GM23338 (cell line): ENCODE data around the gene MACROD1. TPM values are rescaled to one million over a fixed set of nuclear protein-coding genes. Genes with fewer than 3 reads are reported as not detected.

Source experiments
- ATAC-seq: fragments of 200-7000 bp; cut with Tn5 transposase; 3 replicates; pipeline ENCODE4 v1.9.1; 2020
- DNase-seq: peaks from one replicate; pipeline ENCODE4 v3.0.0-alpha.2; 2015; ENCODE audit warnings: low spot score
- H2AFZ ChIP-seq: fragments of 200-600 bp; sonication (generic); 2 replicates; pipeline ENCODE4 v1.8.0; 2016; ENCODE audit warnings: antibody characterized with exemption, mild to moderate bottlenecking, moderate library complexity
- H3F3A ChIP-seq: fragments of 200-600 bp; sonication (generic); replicated peaks from 2 replicates; pipeline ENCODE4 v1.8.0; 2017; ENCODE audit warnings: antibody characterized with exemption, mixed run types, low read depth
- H3K27ac ChIP-seq: fragments of 200-600 bp; sonication (generic); 2 replicates; pipeline ENCODE4 v1.6.1; 2016; ENCODE audit warnings: low read depth
- H3K27me3 ChIP-seq: fragments of 200-600 bp; sonication (generic); 2 replicates; pipeline ENCODE4 v1.8.0; 2016; ENCODE audit warnings: mild to moderate bottlenecking, mixed run types, moderate library complexity; ENCODE audit not compliant: insufficient read depth
- H3K36me3 ChIP-seq: fragments of 200-600 bp; sonication (generic); 2 replicates; pipeline ENCODE4 v1.8.0; 2016; ENCODE audit warnings: mild to moderate bottlenecking; ENCODE audit not compliant: insufficient read depth
- H3K4me1 ChIP-seq: fragments of 200-600 bp; sonication (generic); 2 replicates; pipeline ENCODE4 v1.8.0; 2016; ENCODE audit warnings: mild to moderate bottlenecking, moderate library complexity; ENCODE audit not compliant: insufficient read depth
- H3K4me2 ChIP-seq: fragments of 200-600 bp; sonication (generic); 2 replicates; pipeline ENCODE4 v1.7.1; 2017; ENCODE audit warnings: mixed run types
- H3K4me3 ChIP-seq: fragments of 200-600 bp; sonication (generic); 2 replicates; pipeline ENCODE4 v1.6.1; 2016; ENCODE audit warnings: mixed run types
- H3K79me2 ChIP-seq: fragments of 200-600 bp; sonication (generic); replicated peaks from 2 replicates; pipeline ENCODE4 v1.8.0; 2017; ENCODE audit warnings: mild to moderate bottlenecking; ENCODE audit not compliant: insufficient read depth
- H3K9me2 ChIP-seq: fragments of 200-600 bp; sonication (generic); 2 replicates; pipeline ENCODE4 v1.8.0; 2017; ENCODE audit not compliant: insufficient read depth
- H4K20me1 ChIP-seq: fragments of 200-600 bp; sonication (generic); replicated peaks from 2 replicates; pipeline ENCODE4 v1.8.0; 2017; ENCODE audit warnings: mild to moderate bottlenecking; ENCODE audit not compliant: insufficient read depth
- H3K27ac Mint-ChIP-seq: 2 replicates; pipeline ENCODE4 v1.8.0; 2020; ENCODE audit warnings: inconsistent platforms, mild to moderate bottlenecking, moderate library complexity, mixed read lengths
- H3K27me3 Mint-ChIP-seq: 3 replicates; pipeline ENCODE4 v1.8.0; 2022; ENCODE audit warnings: low read depth, mild to moderate bottlenecking, moderate library complexity, mixed read lengths, inconsistent platforms; ENCODE audit not compliant: insufficient read depth, poor library complexity
- H3K36me3 Mint-ChIP-seq: 3 replicates; pipeline ENCODE4 v1.8.0; 2021; ENCODE audit warnings: low read depth, mild to moderate bottlenecking, inconsistent platforms, moderate library complexity, mixed read lengths
- H3K4me1 Mint-ChIP-seq: 3 replicates; pipeline ENCODE4 v1.8.0; 2020; ENCODE audit warnings: mild to moderate bottlenecking, inconsistent platforms, mixed read lengths
- H3K4me3 Mint-ChIP-seq: 3 replicates; pipeline ENCODE4 v1.8.0; 2021; ENCODE audit warnings: moderate library complexity, mild to moderate bottlenecking, inconsistent platforms, mixed read lengths
- H3K9me3 Mint-ChIP-seq: 3 replicates; pipeline ENCODE4 v1.8.0; 2020; ENCODE audit warnings: moderate library complexity, mild to moderate bottlenecking, inconsistent platforms, mixed read lengths
- CREB1 ChIP-seq: fragments of 250-450 bp; sonication (Bioruptor Pico); IDR thresholded peaks from 2 replicates; pipeline ENCODE4 v1.5.0; 2020; ENCODE audit warnings: low read depth, mild to moderate bottlenecking, moderate library complexity
- CTCF ChIP-seq, 2 experiments: fragments of 200-600 bp in 1 of 2; sonication (generic) in 1 of 2; conservative IDR thresholded peaks; 2 replicates each; pipeline versions ENCODE4 v1.5.1 to v1.6.1; 2016 to 2017; ENCODE audit warnings: antibody characterized with exemption in 2 of 2, low read depth in 2 of 2, mild to moderate bottlenecking in 2 of 2, moderate library complexity in 1 of 2
- EZH2phosphoT487 ChIP-seq: fragments of 200-600 bp; sonication (generic); IDR thresholded peaks from one replicate; pipeline ENCODE4 v1.8.1; 2018; ENCODE audit warnings: antibody characterized with exemption; ENCODE audit not compliant: unreplicated experiment
- JUNB ChIP-seq: IDR thresholded peaks from one replicate; pipeline ENCODE4 v1.6.1; 2016; ENCODE audit warnings: antibody characterized with exemption; ENCODE audit not compliant: unreplicated experiment
- NANOG ChIP-seq: IDR thresholded peaks from 2 replicates; pipeline ENCODE4 v1.6.1; 2016; ENCODE audit warnings: antibody characterized with exemption, borderline replicate concordance
- STAT1 ChIP-seq: IDR thresholded peaks from one replicate; pipeline ENCODE4 v1.6.1; 2016; ENCODE audit warnings: antibody characterized with exemption; ENCODE audit not compliant: unreplicated experiment
- ZNF114 ChIP-seq: fragments of 250-450 bp; sonication (Bioruptor Pico); IDR thresholded peaks from 2 replicates; pipeline ENCODE4 v1.5.0; 2020; ENCODE audit warnings: mild to moderate bottlenecking, moderate library complexity
- polyA plus RNA-seq: library from polyadenylated mRNA; unstranded; fragments of >200 nt; fragmentation: Nextera tagmentation; extraction: Ambion mirVana; gene quantifications from 2 replicates; pipeline ENCODE4 v1.2.1, GENCODE V29; 2016
- total RNA-seq: library from RNA; depleted of rRNA; stranded (reverse); fragments of >200 nt; shearing (Covaris generic); gene quantifications from 2 replicates; pipeline ENCODE4 v1.2.3, GENCODE V29; 2014
- TF ChIP-seq, protein P1 (sequence below): fragments of 250-450 bp; sonication (Bioruptor Pico); IDR thresholded peaks from 2 replicates; pipeline ENCODE4 v1.5.0; 2020; ENCODE audit warnings: mild to moderate bottlenecking, moderate library complexity

MACROD1 gene
- total and polyA plus RNA-seq, 2 experiments from 2014 or later = 33.0 to 51.6 TPM

GRCh38 chr11:64132191-64132771, 33.6 kb downstream of the MACROD1 start:
- H3K4me1 Mint-ChIP-seq = peaks cover 49% of the 10 kb centered on the region
- no peak overlapping the region for H3K27ac Mint-ChIP-seq
- no peaks in the 10 kb centered on the region; the same call in 2 of the 3 replicates for H3K9me3 Mint-ChIP-seq
- no peak overlapping the region for H3K4me3 ChIP-seq
- H3K36me3 Mint-ChIP-seq = peaks cover 3% of the 10 kb centered on the region; the same call in 2 of the 3 replicates
- H3F3A ChIP-seq = 0 out of 2 replicates have a peak, but pooled peaks cover 6% of the 10 kb centered on the region
- TF ChIP-seq JUNB (no peak), NANOG (no peak), EZH2phosphoT487 (no peak), STAT1 (no peak), CTCF (conservative IDR thresholded peaks at IDR 0.05; ENCODE audit: low read depth in 2 of 2) (no peak), CREB1 (CRISPR knock-in tag) (no peak), ZNF114 (CRISPR knock-in tag) (no peak)
- TF ChIP-seq, protein P1, sequence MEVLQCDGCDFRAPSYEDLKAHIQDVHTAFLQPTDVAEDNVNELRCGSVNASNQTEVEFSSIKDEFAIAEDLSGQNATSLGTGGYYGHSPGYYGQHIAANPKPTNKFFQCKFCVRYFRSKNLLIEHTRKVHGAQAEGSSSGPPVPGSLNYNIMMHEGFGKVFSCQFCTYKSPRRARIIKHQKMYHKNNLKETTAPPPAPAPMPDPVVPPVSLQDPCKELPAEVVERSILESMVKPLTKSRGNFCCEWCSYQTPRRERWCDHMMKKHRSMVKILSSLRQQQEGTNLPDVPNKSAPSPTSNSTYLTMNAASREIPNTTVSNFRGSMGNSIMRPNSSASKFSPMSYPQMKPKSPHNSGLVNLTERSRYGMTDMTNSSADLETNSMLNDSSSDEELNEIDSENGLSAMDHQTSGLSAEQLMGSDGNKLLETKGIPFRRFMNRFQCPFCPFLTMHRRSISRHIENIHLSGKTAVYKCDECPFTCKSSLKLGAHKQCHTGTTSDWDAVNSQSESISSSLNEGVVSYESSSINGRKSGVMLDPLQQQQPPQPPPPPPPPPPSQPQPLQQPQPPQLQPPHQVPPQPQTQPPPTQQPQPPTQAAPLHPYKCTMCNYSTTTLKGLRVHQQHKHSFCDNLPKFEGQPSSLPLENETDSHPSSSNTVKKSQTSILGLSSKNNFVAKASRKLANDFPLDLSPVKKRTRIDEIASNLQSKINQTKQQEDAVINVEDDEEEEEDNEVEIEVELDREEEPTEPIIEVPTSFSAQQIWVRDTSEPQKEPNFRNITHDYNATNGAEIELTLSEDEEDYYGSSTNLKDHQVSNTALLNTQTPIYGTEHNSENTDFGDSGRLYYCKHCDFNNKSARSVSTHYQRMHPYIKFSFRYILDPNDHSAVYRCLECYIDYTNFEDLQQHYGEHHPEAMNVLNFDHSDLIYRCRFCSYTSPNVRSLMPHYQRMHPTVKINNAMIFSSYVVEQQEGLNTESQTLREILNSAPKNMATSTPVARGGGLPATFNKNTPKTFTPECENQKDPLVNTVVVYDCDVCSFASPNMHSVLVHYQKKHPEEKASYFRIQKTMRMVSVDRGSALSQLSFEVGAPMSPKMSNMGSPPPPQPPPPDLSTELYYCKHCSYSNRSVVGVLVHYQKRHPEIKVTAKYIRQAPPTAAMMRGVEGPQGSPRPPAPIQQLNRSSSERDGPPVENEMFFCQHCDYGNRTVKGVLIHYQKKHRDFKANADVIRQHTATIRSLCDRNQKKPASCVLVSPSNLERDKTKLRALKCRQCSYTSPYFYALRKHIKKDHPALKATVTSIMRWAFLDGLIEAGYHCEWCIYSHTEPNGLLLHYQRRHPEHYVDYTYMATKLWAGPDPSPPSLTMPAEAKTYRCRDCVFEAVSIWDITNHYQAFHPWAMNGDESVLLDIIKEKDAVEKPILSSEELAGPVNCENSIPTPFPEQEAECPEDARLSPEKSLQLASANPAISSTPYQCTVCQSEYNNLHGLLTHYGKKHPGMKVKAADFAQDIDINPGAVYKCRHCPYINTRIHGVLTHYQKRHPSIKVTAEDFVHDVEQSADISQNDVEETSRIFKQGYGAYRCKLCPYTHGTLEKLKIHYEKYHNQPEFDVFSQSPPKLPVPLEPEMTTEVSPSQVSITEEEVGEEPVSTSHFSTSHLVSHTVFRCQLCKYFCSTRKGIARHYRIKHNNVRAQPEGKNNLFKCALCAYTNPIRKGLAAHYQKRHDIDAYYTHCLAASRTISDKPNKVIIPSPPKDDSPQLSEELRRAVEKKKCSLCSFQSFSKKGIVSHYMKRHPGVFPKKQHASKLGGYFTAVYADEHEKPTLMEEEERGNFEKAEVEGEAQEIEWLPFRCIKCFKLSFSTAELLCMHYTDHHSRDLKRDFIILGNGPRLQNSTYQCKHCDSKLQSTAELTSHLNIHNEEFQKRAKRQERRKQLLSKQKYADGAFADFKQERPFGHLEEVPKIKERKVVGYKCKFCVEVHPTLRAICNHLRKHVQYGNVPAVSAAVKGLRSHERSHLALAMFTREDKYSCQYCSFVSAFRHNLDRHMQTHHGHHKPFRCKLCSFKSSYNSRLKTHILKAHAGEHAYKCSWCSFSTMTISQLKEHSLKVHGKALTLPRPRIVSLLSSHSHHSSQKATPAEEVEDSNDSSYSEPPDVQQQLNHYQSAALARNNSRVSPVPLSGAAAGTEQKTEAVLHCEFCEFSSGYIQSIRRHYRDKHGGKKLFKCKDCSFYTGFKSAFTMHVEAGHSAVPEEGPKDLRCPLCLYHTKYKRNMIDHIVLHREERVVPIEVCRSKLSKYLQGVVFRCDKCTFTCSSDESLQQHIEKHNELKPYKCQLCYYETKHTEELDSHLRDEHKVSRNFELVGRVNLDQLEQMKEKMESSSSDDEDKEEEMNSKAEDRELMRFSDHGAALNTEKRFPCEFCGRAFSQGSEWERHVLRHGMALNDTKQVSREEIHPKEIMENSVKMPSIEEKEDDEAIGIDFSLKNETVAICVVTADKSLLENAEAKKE (CRISPR knock-in tag) = no peak
- H3K4me1 ChIP-seq = peaks cover 33% of the 10 kb centered on the region
- ATAC-seq (no peak), DNase-seq (no peak)
- peaks cover 12% of the 10 kb centered on the region; the same call in 1 of the 2 replicates for H3K27me3 ChIP-seq
- no peak overlapping the region for H2AFZ ChIP-seq
- H3K36me3 ChIP-seq = no peaks in the 10 kb centered on the region
- no peaks in the 10 kb centered on the region for H3K79me2 ChIP-seq
- H3K4me2 ChIP-seq = no peak overlapping the region
- no peak overlapping the region for H3K27ac ChIP-seq
- H3K9me2 ChIP-seq = no peaks in the 10 kb centered on the region
- H4K20me1 ChIP-seq = peaks cover 7% of the 10 kb centered on the region; the same call in 1 of the 2 replicates
- peaks cover 34% of the 10 kb centered on the region for H3K27me3 Mint-ChIP-seq
- H3K4me3 Mint-ChIP-seq = no peak overlapping the region
